Mucosa of rectum (tissue), 2 donors: Measurements from ENCODE around the gene PLET1.

Experiments
- H3K27ac ChIP-seq, 2 donors: one replicate each; pipeline ENCODE4 v1.7.0; 2013; ENCODE audit warnings: inconsistent platforms in 2 of 2, low read depth in 2 of 2, low read length in 2 of 2
- H3K27me3 ChIP-seq, 2 donors: one replicate each; pipeline ENCODE4 v1.7.0; 2013; ENCODE audit warnings: low read length in 2 of 2; ENCODE audit not compliant: control insufficient read depth in 2 of 2, insufficient read depth in 2 of 2
- H3K36me3 ChIP-seq, 2 donors: one replicate each; pipeline ENCODE4 v1.7.0; 2013; ENCODE audit warnings: low read length in 2 of 2; ENCODE audit not compliant: control insufficient read depth in 2 of 2, insufficient read depth in 2 of 2
- H3K4me1 ChIP-seq, 2 donors: one replicate each; pipeline ENCODE4 v1.7.0; 2013; ENCODE audit warnings: low read length in 2 of 2, mild to moderate bottlenecking in 1 of 2; ENCODE audit not compliant: control insufficient read depth in 2 of 2, insufficient read depth in 2 of 2
- H3K4me3 ChIP-seq, 2 donors: one replicate each; pipeline ENCODE4 v1.7.0; 2013; ENCODE audit warnings: low read length in 2 of 2
- H3K9ac ChIP-seq, 2 donors: one replicate each; pipeline ENCODE4 v1.7.0; 2013; ENCODE audit warnings: low read length in 2 of 2, low read depth in 1 of 2, mild to moderate bottlenecking in 1 of 2
- H3K9me3 ChIP-seq, 2 donors: one replicate each; pipeline ENCODE4 v1.7.0; 2013; ENCODE audit warnings: low read length in 2 of 2; ENCODE audit not compliant: control insufficient read depth in 2 of 2
- donor health status: healthy.
- donor health status: Normal muscosa, but diverticular disease.

PLET1 gene

GRCh38 chr11:112219476-112220232, 41.0 kb downstream of the PLET1 start:
- no peaks in the 10 kb centered on the region for H3K9me3 ChIP-seq
- peaks cover 0 to 3% of the 10 kb centered on the region in 2 donors for H3K4me1 ChIP-seq
- H3K36me3 ChIP-seq = no peaks in the 10 kb centered on the region
- H3K27me3 ChIP-seq = no peaks in the 10 kb centered on the region
- no peak overlapping the region for H3K27ac ChIP-seq
- H3K9ac ChIP-seq = no peak overlapping the region
- no peak overlapping the region for H3K4me3 ChIP-seq

DNA sequence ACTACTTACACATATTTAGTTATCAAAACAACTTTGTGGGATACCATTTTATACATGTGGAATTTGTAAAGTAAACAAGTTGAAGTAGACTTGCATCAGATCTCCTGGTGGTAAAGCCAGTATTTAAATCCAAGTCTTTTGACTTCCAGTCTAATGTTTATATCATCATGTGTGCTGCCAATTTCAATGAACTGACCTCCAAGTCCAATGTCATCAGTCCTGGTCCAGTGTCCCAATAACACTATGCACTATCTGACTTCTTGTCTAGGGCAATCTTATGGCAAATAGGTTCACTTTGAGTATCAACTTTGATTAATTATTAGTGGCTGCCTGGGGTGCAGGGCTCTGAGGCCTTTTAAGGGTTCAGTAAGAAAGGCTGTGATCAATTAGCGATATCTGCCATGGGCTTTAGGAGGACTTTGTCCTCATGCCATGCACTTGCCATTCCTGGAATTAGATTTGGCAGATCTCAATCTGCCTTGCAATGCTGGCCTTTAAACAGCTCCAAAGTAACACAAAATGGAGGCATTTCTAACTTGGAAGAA, 44.0 kb downstream of the PLET1 start:
- H3K4me3 ChIP-seq = no peak overlapping the region
- H3K4me1 ChIP-seq = peaks cover 0 to 3% of the 10 kb centered on the region in 2 donors
- no peaks in the 10 kb centered on the region for H3K9me3 ChIP-seq
- no peaks in the 10 kb centered on the region for H3K36me3 ChIP-seq
- H3K27me3 ChIP-seq = no peaks in the 10 kb centered on the region
- no peak overlapping the region for H3K9ac ChIP-seq
- no peak overlapping the region for H3K27ac ChIP-seq

DNA sequence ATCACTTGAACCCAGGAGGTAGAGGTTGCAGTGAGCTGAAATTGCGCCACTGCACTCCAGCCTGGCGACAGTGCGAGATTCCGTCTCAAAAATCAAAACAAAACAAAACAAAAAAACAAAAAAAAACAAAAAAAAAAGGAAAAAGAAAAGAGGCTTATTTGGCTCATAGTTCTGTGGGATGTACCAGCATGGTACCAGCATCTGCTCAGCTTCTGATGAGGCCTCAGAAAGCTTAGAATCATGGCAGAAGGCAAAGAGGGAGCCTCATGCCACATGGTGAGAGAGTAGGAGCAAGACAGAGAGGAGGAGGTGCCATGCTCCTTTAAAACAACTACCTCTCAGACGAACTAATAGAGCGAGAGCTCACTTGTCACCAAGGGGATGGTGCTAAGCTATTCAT, 45.0 kb downstream of the PLET1 start:
- no peaks in the 10 kb centered on the region for H3K36me3 ChIP-seq
- H3K4me1 ChIP-seq = peaks cover 0 to 3% of the 10 kb centered on the region in 2 donors
- H3K4me3 ChIP-seq = no peak overlapping the region
- H3K9ac ChIP-seq = no peak overlapping the region
- no peak overlapping the region for H3K27ac ChIP-seq
- no peaks in the 10 kb centered on the region for H3K27me3 ChIP-seq
- no peaks in the 10 kb centered on the region for H3K9me3 ChIP-seq

GRCh38 chr11:112213753-112214152, 46.9 kb downstream of the PLET1 start:
- Histone ChIP-seq H3K27me3 (no peaks in the 10 kb centered on the region), H3K9me3 (no peaks in the 10 kb centered on the region), H3K36me3 (no peaks in the 10 kb centered on the region), H3K27ac (no peak overlapping the region), H3K9ac (no peak overlapping the region), H3K4me1 (no peaks in the 10 kb centered on the region), H3K4me3 (no peak overlapping the region)

- no peak overlapping the region for H3K27ac ChIP-seq
- no peaks in the 10 kb centered on the region for H3K4me1 ChIP-seq
- no peak overlapping the region for H3K9ac ChIP-seq
- H3K27me3 ChIP-seq = no peaks in the 10 kb centered on the region
- no peaks in the 10 kb centered on the region for H3K9me3 ChIP-seq
- H3K4me3 ChIP-seq = no peak overlapping the region
- no peaks in the 10 kb centered on the region for H3K36me3 ChIP-seq
Observed at GRCh38 chr11:112212710-112213109, 48.0 kb downstream of the PLET1 start.

DNA sequence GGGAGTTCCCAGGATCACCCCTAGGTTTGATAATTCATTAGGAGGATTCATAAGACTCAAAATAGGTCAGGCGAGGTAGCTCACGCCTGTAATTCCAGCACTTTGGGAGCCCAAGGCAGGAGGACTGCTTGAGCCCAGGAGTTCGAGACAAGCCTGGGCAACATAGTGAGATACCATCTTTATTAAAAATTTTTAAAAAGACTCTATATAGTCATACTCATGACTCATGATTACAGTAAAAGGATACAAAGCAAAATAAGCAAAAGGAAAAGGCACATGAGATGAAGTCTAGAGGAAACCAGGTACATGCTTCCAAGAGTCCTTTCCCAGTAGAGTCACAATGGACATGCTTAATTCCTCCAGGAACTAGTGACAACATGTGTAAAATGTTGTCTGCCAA, 48.4 kb downstream of the PLET1 start:
- Histone ChIP-seq H3K4me1 (no peaks in the 10 kb centered on the region), H3K36me3 (no peaks in the 10 kb centered on the region)

GRCh38 chr11:112211536-112211935, 49.1 kb downstream of the PLET1 start:
- Histone ChIP-seq H3K27me3 (no peaks in the 10 kb centered on the region), H3K9me3 (no peaks in the 10 kb centered on the region), H3K4me3 (no peak overlapping the region), H3K4me1 (no peaks in the 10 kb centered on the region), H3K27ac (no peak overlapping the region), H3K9ac (no peak overlapping the region), H3K36me3 (no peaks in the 10 kb centered on the region)

More for the DNA sequence above, 48.4 kb downstream of the PLET1 start:
- Histone ChIP-seq H3K9ac (no peak overlapping the region), H3K9me3 (no peaks in the 10 kb centered on the region), H3K4me3 (no peak overlapping the region), H3K27me3 (no peaks in the 10 kb centered on the region), H3K27ac (no peak overlapping the region)

DNA sequence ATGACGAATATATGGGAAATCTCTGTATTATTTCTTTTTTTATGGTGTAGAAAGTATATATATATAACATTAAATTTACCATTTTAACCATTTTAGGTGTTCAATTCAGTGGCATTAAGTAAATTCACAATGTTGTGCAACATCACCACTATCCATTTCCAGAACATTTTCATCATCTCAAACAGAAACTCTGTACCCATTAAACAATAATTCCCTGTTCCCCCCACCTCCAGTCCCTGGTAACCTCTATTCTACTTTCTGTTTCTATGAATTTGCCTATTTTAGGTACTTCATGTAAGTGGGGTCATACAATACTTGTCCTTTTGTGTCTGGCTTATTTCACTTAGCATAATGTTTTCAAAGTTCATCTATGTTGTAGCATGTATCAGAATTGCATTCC, 49.8 kb downstream of the PLET1 start:
- no peak overlapping the region for H3K27ac ChIP-seq
- H3K27me3 ChIP-seq = no peaks in the 10 kb centered on the region
- H3K36me3 ChIP-seq = no peaks in the 10 kb centered on the region
- no peak overlapping the region for H3K9ac ChIP-seq
- no peaks in the 10 kb centered on the region for H3K9me3 ChIP-seq
- no peak overlapping the region for H3K4me3 ChIP-seq
- H3K4me1 ChIP-seq = no peaks in the 10 kb centered on the region

- Histone ChIP-seq H3K27me3 (no peaks in the 10 kb centered on the region), H3K4me1 (no peaks in the 10 kb centered on the region), H3K9me3 (no peaks in the 10 kb centered on the region), H3K27ac (no peak overlapping the region), H3K36me3 (no peaks in the 10 kb centered on the region), H3K9ac (no peak overlapping the region), H3K4me3 (no peak overlapping the region)
Observed at GRCh38 chr11:112206071-112206470, 54.6 kb downstream of the PLET1 start.

GRCh38 chr11:112200252-112200651, 60.4 kb downstream of the PLET1 start:
- Histone ChIP-seq H3K27me3 (no peaks in the 10 kb centered on the region), H3K4me3 (no peak overlapping the region), H3K27ac (no peak overlapping the region), H3K9me3 (no peaks in the 10 kb centered on the region), H3K4me1 (no peaks in the 10 kb centered on the region), H3K36me3 (no peaks in the 10 kb centered on the region), H3K9ac (no peak overlapping the region)
